Epithelial cell of proximal tubule (primary cell): ENCODE results near the gene FUNDC2. TPM values are rescaled to one million over a fixed set of nuclear protein-coding genes. Genes with fewer than 3 reads are reported as not detected.

ENCODE experiments used
- DNase-seq: peaks from one replicate; pipeline ENCODE4 v3.0.0-alpha.2; 2011; ENCODE audit warnings: low read depth
- H3K4me3 ChIP-seq: 2 replicates; pipeline ENCODE4 v1.5.1; 2011; ENCODE audit warnings: low read depth, mild to moderate bottlenecking, low read length
- CTCF ChIP-seq: conservative IDR thresholded peaks from 2 replicates; pipeline ENCODE4 v1.5.1; 2012; ENCODE audit warnings: low read depth, mild to moderate bottlenecking, low read length
- total RNA-seq: library from RNA; depleted of rRNA; stranded (reverse); fragments of >200 nt; gene quantifications from 2 replicates; pipeline ENCODE4 v1.2.3, GENCODE V29; 2015

Gene FUNDC2
- total RNA-seq, 1 donor from 2014 or later, result 68.8 TPM

GRCh38 chrX:155026420-155026726 is 271 bp upstream of the FUNDC2 start:
- TF ChIP-seq CTCF, result no peak
- H3K4me3 ChIP-seq, result peak overlapping the region; percentile 81
- no peak for DNase-seq

- TF ChIP-seq CTCF, result no peak
- DNase-seq, result no peak
- H3K4me3 ChIP-seq, result peak overlapping the region; percentile 81
Measured at GRCh38 chrX:155027509-155028066, 944 bp downstream of the FUNDC2 start.

- TF ChIP-seq CTCF, result no peak
- H3K4me3 ChIP-seq, result peak overlapping the region; percentile 81
- DNase-seq, result no peak
Measured at GRCh38 chrX:155028129-155028528, 1.5 kb downstream of the FUNDC2 start.

- DNase-seq, result no peak
- H3K4me3 ChIP-seq, result no peak overlapping the region
- no peak for TF ChIP-seq CTCF
Measured at GRCh38 chrX:155028877-155029291, 2.2 kb downstream of the FUNDC2 start.

- H3K4me3 ChIP-seq, result no peak overlapping the region
- TF ChIP-seq CTCF, result no peak
- DNase-seq, result no peak
Measured at GRCh38 chrX:155031657-155032056, 5.0 kb downstream of the FUNDC2 start.

GRCh38 chrX:155035688-155036087 is 9.0 kb downstream of the FUNDC2 start:
- no peak overlapping the region for H3K4me3 ChIP-seq
- DNase-seq, result no peak
- no peak for TF ChIP-seq CTCF

- no peak overlapping the region for H3K4me3 ChIP-seq
- TF ChIP-seq CTCF, result no peak
- no peak for DNase-seq
Measured at GRCh38 chrX:155046129-155046810, 19.6 kb downstream of the FUNDC2 start.
